Hematopoietic multipotent progenitor cell treated with erythropoietin and hydrocortisone succinate and interleukin-3 and kit ligand, for 4 days (in vitro differentiated cells): ENCODE data around the gene ITGA5.
A peak's percentile ranks its signal among the peaks of the same experiment; 100 is the strongest.

Experiments
- DNase-seq: peaks from one replicate; pipeline ENCODE4 v3.0.0-alpha.2; 2015

The ITGA5 gene

GRCh38 chr12:54419088-54419887 lies at the start of gene ITGA5:
Gene ITGA5, minus strand, starts transcription at chr12:54419266. Its CDS starts 68 bp downstream, at chr12:54419198.
- peak; percentile 63 for DNase-seq

- DNase-seq, result no peak
Measured at GRCh38 chr12:54465857-54466523, 46.9 kb upstream of the ITGA5 start.

DNA sequence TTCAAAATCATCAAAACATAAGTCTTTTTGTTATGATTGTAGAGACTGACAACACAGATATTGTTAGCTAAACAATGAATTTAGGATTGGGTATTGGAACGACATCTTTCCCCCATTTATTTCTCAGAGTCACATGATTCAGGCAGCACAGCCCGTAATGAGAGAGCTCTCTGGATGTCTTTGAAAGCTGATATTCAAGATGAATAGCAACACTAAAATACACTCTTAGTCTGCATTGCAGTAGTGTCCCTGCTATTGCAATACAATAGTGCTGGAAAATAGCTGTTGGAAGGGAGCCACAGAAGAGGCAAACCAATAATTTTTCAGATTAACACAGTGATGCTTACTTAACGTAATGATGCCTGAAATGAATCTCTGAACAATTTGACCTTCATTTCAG lies 44.4 kb upstream of the ITGA5 start:
- no peak for DNase-seq

DNA sequence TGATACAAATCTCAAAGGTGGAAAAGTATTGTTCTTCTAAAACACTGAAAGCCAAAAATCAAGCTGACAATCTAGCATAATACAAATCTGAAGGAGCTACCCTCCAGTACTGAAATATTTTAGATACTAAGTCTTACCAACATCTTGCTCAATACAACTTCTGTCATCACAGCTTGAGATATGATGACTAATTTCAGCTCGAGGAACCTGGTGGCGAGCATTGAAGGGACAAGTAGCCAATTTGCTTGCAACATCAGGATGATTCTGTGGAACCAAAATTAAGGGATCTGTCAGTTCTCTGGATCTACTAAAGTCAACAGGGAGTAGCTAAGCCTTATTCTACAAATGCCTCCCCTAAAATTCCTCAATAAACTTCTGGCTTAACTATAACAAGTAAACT lies 44.0 kb upstream of the ITGA5 start:
- DNase-seq, result peak; percentile 66

GRCh38 chr12:54460317-54460923 lies 41.4 kb upstream of the ITGA5 start:
- DNase-seq, result no peak

- no peak for DNase-seq
Measured at GRCh38 chr12:54459355-54459754, 40.3 kb upstream of the ITGA5 start.

- no peak for DNase-seq
Measured at GRCh38 chr12:54455760-54456469, 36.8 kb upstream of the ITGA5 start.

DNA sequence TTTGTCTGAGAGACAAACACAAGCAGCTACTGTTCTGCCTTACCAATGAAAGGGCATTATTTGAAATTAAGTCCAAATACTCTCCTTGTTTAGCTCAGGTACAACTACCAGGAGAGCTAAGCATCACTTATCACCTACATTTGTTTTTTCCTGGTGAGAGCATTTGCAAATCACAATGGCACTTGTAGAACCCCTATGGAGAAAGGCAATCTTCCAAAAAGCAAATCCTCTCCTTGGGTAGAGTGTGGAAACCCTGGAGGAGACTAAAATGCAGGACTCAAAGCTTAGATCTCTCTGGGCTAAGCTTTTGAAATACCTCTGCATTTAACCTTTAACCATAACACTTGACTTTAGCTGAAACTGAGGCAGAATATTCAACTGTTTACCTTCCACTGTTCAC lies 33.6 kb upstream of the ITGA5 start:
- no peak for DNase-seq

DNA sequence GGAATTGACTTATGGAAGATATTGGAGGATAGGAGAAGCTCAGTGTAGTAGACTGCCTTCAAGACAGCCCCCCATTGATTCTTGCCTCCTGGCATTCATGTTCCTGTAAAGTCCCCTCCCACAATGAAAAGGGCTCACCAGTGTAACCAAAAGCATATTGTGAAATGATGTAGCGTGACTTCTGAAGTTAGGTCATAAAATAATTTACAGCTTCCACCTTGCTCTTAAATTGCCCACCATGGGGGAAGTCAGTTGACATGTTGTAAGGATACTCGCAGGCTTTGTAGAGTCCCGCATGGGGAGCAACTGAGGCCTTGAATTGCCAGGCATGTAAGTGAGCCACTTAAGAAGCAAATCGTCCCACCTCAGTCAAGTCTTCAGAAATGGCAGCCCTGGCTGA lies 29.3 kb upstream of the ITGA5 start:
- DNase-seq, result peak; percentile 67

DNA sequence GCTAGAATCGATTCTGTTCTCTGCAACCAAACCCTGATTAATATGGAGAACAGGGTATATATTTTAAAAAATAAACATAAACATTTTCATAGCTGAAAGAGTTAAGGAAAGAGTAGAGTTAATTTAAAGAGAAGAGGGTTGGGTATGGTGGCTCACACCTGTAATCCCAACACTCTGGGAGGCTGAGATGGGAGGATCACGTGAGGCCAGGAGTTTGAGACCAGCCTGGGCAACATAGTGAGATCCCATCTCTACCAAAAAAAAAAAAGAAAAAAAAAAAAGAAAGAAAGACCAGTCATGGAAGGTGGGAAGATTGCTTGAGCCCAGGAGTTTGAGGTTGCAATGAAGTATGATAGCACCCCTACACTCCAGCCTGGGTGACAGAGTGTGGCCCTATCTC lies 28.9 kb upstream of the ITGA5 start:
- DNase-seq, result no peak

GRCh38 chr12:54444206-54444605 lies 25.1 kb upstream of the ITGA5 start:
- DNase-seq, result no peak

- no peak for DNase-seq
Measured at GRCh38 chr12:54443446-54443845, 24.4 kb upstream of the ITGA5 start.

GRCh38 chr12:54442961-54443360 lies 23.9 kb upstream of the ITGA5 start:
- DNase-seq, result no peak

DNA sequence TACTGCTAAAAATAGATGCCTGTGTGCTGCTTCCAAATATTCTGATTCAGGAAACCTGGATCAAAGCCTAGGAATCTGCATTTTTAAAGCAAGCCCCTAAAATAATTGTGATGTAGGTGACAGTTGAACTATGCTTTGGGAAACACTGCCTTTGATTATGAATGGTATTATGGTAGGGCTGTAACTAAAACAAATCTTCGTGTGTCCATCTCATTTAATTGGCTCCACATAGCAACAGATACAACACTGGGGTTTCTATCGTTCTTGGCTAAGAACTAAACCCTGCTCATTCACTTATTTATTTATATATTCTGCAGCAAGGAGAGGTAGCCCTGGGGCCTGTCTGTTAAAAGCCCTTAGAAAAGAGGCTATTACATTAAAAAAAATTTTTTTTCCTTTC lies 23.0 kb upstream of the ITGA5 start:
- no peak for DNase-seq

- DNase-seq, result peak; percentile 81
Measured at GRCh38 chr12:54439521-54440255, 20.6 kb upstream of the ITGA5 start.

DNA sequence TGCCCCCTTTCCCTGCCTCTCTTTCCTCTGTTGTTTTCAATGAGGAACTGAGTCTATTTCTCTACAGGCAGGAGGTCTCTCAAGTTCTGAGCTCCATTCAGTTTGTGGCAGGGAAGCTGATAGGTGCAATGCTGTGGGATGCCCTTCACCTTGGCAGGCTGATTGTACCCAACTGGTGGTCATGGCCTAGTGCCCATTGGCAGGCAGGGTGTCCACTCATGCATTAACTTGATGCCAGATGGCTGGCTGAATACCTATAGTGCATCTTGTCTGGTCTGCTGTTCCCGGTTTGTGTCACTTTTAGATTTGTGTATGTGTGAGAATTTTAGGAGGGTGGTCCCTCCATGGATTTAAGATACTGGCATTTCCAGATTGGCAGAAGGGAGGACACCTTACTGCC lies 20.0 kb upstream of the ITGA5 start:
- DNase-seq, result no peak

DNA sequence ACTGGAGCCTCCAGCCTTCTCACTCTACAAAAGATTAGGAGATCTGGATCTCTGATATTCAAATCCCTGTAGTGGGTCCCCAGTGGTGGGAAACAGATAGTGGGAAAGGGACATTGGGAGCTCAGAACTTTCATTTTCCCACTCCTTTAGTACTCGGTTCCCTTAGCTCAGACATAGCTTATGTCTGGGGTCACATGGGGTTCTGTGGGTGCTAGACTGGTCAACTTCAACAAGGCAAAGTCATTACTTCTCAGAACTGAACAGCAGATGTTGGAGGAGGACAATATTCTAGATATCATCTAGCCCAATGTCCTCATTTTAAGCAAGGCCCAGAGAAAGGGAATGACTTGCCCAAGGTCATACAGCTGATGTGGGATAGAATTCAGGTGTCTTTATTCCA lies 19.5 kb upstream of the ITGA5 start:
- no peak for DNase-seq

GRCh38 chr12:54437697-54438096 lies 18.6 kb upstream of the ITGA5 start:
- DNase-seq, result no peak

DNA sequence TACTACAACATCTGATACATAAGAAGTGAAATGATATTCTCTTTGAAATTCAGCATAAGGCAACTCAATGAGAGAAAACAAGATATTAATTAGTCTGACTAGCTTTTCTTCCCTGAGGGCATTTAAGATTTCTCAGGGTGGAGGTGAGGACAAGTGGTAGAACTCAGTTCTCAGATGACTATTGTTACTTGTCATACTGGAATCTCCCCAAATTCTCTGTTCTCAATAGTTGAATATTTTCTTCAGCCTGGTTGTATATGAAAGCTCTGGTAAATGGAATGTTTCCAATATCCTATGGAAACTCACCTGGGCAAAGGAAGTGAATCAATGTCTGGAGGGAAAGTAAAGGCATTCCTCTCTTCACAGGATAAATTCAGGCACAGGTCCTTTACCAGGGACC lies 18.2 kb upstream of the ITGA5 start:
- no peak for DNase-seq

GRCh38 chr12:54432815-54433164 lies 13.7 kb upstream of the ITGA5 start:
- DNase-seq, result no peak

DNA sequence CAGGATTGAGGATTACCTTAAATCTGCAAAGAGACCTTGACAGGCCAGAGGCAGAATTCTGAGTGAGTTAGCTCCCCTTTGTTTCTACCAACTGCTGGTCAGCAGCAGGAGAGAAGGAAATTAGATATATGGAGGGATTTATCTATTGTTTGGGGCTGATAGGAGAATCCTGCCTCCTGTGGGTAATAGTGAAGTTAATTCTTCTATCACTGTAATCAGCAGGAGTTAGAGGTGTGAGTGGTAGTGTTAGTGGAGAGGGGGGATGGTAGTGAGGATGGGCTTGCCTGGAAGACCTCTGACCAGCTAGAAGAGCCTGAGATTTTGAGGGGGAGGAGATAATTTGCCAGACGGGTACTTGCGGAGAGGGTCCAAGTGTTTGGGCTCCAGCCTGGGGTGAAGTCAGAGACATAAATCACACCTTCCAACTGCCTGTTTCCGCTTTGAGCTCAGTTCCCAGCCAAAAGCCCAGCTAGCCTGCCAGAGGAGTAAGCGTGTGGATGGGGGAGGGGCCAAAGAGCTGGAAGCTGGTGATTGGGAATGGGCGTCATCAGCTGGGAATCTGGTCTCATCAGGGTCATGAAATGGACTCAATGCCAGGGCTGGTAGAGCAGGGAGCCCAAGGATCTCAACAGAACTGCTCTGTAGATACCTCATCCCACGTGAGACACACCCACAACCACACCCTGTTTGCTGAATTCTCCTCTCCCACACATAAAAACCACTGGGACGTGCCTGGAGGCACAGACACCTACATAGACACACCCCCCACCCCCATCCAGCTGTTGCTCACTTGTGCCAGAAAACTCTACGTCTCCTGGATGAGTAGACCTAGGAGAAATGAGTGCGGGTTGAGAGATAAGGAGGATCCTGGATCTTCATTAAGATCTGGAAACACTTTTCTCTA lies 13.1 kb upstream of the ITGA5 start:
- DNase-seq, result no peak
